ENCODE data around the gene USF3.

Gene USF3, protein sequence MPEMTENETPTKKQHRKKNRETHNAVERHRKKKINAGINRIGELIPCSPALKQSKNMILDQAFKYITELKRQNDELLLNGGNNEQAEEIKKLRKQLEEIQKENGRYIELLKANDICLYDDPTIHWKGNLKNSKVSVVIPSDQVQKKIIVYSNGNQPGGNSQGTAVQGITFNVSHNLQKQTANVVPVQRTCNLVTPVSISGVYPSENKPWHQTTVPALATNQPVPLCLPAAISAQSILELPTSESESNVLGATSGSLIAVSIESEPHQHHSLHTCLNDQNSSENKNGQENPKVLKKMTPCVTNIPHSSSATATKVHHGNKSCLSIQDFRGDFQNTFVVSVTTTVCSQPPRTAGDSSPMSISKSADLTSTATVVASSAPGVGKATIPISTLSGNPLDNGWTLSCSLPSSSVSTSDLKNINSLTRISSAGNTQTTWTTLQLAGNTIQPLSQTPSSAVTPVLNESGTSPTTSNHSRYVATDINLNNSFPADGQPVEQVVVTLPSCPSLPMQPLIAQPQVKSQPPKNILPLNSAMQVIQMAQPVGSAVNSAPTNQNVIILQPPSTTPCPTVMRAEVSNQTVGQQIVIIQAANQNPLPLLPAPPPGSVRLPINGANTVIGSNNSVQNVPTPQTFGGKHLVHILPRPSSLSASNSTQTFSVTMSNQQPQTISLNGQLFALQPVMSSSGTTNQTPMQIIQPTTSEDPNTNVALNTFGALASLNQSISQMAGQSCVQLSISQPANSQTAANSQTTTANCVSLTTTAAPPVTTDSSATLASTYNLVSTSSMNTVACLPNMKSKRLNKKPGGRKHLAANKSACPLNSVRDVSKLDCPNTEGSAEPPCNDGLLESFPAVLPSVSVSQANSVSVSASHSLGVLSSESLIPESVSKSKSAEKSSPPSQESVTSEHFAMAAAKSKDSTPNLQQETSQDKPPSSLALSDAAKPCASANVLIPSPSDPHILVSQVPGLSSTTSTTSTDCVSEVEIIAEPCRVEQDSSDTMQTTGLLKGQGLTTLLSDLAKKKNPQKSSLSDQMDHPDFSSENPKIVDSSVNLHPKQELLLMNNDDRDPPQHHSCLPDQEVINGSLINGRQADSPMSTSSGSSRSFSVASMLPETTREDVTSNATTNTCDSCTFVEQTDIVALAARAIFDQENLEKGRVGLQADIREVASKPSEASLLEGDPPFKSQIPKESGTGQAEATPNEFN (N-terminal part only)

GRCh38 chr3:113695786-113696645 lies at the start of gene USF3:
Gene USF3 (minus strand): TSS chr3:113696642. CDS start chr3:113674878, 21,764 bp downstream.
- DNase-seq (ENCODE audit: low read depth, low spot score), result peak; percentile 70

DNA sequence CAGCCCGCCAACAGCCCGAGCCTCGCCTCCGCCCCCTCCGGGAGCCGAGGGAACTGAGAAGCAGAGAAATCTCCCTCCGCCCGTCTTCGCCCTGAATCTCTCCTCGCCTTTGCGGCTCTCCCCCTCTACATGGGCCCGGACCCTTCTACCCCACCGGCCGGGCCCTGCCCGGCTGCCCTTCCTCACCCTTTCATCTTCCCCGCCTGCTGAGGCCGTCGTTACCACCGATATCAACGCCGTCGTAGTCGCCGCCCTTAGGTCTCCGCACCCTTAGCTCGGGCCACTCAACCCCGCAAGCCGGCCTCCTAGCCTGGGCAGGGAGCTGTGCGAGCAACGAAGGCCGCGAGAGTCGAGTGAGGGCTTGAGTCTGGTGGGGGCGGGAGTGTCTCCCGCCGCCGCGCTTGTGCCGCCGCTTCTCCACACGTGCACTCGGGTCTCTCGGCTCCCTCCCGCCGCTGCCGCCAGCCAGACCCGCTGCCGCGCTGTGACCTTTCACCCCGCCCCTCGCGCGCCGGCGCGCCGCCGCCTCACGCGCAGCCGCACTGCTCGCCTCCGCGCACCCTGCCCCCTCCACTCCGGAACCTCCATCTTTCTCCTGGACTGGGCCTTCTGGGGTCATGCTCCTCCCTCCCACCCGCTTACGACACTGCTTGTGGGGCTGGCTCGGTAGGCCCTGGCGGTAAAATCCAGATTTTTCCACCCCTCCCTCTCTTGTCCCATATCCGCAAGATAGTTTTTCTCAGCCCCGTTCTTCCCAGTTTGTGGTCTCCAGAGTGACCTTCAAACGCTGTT lies 49.5 kb upstream of the USF3 start, which contains the start of gene NAA50:
NAA50 (minus strand) TSS at position 494 of the 792 bp plus-strand sequence; CDS start at position 194, 300 bp downstream.
- peak; percentile 95 for DNase-seq (ENCODE audit: low read depth, low spot score)

GRCh38 chr3:113744941-113745755 lies 48.7 kb upstream of the USF3 start:
- DNase-seq (ENCODE audit: low read depth, low spot score), result peak; percentile 82

DNA sequence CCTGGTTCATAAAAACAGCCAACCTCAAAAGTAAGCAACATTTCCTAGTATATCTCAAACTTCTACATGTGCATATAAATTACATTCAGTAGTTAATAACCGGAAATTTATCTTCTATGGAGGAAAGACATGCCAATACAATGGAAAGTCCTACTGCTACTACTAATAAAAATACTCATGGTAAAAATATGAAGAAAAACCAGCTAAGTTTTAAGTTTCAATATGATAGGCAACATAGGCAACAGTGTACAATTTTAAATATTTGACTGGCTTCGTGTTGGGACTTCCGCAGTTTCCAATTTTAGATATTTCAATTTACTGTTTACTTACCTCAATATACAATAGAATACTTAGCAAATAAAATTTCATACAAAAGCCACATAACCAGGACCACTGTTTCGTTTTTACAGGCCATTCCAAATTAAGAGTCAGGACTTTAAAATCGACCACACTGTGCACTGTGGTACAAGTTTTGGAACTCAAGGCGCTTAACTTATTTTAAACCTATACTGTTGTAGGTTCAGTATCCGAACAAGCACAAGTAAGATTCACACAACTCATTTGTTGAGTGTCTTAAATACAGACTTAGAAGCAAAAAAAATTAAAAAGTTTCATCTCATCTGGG lies 46.7 kb upstream of the USF3 start:
- no peak for DNase-seq (ENCODE audit: low read depth, low spot score)

- DNase-seq (ENCODE audit: low read depth, low spot score), result no peak
Measured at GRCh38 chr3:113741620-113742019, 45.2 kb upstream of the USF3 start.

DNA sequence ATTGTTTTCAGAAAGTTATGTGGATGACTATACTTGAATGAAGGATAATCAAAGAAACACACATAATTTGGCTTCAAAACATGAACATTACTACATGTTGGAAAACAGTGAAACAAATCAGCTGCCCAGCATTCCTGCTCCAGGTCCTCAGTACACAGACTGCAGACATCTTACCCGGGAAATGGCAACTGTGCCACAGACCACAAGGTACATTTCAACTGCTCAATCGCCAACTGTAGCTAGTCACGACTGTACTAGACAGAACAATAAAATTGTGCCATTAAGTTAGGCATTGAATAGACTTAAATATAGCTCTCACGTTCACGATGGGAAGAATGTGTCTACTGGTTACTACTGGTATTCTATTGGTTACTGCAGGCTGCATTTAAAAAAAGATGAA lies 44.6 kb upstream of the USF3 start:
- no peak for DNase-seq (ENCODE audit: low read depth, low spot score)

- peak; percentile 46 for DNase-seq (ENCODE audit: low read depth, low spot score)
Measured at GRCh38 chr3:113736548-113737089, 40.2 kb upstream of the USF3 start.

DNA sequence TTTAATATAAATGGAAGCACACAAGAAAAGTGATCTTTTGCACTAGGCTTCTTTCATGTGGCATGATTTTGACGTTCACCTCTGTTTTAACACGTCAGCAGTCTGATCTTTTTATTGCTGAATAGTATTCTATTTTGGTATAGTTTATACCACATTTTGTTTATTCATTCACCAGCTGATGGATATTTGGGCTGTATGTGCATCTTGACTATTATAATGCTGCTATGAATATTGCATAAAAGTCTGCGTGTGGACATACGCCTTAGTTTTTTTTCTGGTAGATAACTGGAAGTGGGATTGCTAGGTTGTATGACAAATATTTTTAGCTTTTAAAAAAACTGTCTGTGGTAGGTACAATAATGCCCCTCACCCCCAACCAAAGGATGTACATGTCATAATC lies 35.3 kb upstream of the USF3 start:
- DNase-seq (ENCODE audit: low read depth, low spot score), result no peak

- DNase-seq (ENCODE audit: low read depth, low spot score), result no peak
Measured at GRCh38 chr3:113730550-113730949, 34.1 kb upstream of the USF3 start.

DNA sequence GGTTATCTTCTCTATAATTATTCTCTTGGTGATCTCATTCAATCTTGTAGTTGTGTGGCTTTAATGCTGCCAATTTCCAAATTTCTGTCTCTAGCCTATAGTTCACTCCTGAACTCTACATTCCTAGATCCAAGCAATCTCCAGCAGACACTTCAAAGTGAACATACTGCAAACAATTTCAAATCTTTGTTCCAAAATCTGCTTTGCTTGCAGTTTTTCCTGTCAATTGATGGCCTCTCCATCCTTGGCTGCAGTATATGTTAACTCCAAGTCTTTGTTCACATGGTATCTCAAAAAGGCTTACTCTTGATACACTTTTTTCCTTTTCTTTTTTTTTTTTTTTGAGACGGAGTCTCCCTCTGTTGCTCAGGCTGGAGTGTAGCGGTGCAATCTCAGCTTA lies 32.2 kb upstream of the USF3 start:
- DNase-seq (ENCODE audit: low read depth, low spot score), result no peak

GRCh38 chr3:113721636-113722035 lies 25.2 kb upstream of the USF3 start:
- DNase-seq (ENCODE audit: low read depth, low spot score), result no peak

DNA sequence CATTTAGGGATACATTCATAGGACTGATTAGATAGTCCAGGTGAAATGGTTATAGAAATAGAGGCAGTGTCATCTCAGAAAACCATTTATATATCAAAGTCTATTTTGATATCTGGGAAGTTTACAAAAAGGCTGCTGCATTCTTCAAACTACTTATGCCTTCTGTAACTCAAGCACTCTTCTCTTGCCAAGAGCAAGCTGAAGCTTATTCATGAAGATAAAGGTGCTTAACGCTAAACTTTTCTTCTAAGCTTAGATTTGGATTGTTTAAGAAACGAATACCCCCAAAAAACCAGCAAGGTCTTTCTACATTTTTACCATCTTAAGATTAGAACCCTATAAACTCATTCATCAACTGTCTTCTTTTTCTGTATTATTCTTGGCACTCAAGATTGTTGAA lies 23.3 kb upstream of the USF3 start:
- DNase-seq (ENCODE audit: low read depth, low spot score), result no peak

GRCh38 chr3:113719294-113719693 lies 22.9 kb upstream of the USF3 start:
- DNase-seq (ENCODE audit: low read depth, low spot score), result no peak

- no peak for DNase-seq (ENCODE audit: low read depth, low spot score)
Measured at GRCh38 chr3:113717818-113718217, 21.4 kb upstream of the USF3 start.

- no peak for DNase-seq (ENCODE audit: low read depth, low spot score)
Measured at GRCh38 chr3:113717308-113717707, 20.9 kb upstream of the USF3 start.

DNA sequence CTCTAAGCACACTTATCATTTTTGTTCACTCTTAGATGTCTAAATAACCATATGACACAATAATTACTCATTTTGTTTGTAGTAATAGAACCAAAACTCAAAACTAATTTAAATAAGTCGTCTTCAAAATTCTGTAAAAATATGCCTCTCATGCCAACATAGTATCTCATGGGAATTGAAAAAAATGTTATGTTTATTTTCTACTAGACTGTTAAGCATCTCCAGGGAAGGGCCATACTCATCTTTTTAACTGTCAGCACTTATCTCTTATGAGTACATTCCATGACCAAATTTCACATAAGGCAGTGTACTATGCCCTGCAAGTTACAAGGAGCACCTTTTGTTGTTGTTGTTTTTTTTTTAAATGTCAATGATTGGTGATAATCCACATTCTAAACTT lies 18.3 kb upstream of the USF3 start:
- no peak for DNase-seq (ENCODE audit: low read depth, low spot score)

DNA sequence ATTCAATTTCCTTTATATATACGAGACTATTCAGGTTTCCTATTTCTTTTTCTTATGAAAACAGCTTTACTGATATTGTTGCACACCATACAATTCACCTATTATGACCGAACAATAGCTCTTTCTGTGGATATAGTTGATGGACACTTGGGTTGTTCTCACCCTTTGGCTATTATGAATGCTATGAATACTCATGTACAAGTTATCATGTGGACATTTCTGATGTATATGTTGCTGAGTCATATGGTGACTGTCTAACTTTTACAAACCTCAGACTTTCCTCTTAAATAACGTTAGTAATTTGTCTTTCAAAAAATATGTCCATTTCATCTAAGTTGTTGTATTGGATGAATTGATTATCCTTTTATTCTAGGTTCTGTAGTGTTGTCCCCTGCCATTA lies 15.7 kb upstream of the USF3 start:
- no peak for DNase-seq (ENCODE audit: low read depth, low spot score)

- DNase-seq (ENCODE audit: low read depth, low spot score), result no peak
Measured at GRCh38 chr3:113707835-113708234, 11.4 kb upstream of the USF3 start.
